RWPE2 (cell line): ENCODE measurements around the gene ARAP1.

Source experiments
- ATAC-seq: fragments of 200-7000 bp; cut with Tn5 transposase; 3 replicates; pipeline ENCODE4 v1.9.1; 2021; ENCODE audit warnings: low read depth
- DNase-seq: peaks from one replicate; pipeline ENCODE4 v3.0.0-alpha.2; 2020; ENCODE audit warnings: low spot score
- H3K27ac ChIP-seq: fragments of 450-650 bp; 2 replicates; pipeline ENCODE4 v1.5.1; 2017; ENCODE audit warnings: mild to moderate bottlenecking; ENCODE audit not compliant: poor library complexity, severe bottlenecking
- H3K27me3 ChIP-seq: fragments of 250-450 bp; sonication (Bioruptor Pico); 2 replicates; pipeline ENCODE4 v1.5.1; 2021; ENCODE audit warnings: mild to moderate bottlenecking, moderate library complexity; ENCODE audit not compliant: insufficient read depth, poor library complexity, severe bottlenecking
- H3K36me3 ChIP-seq: fragments of 250-450 bp; sonication (Bioruptor Pico); 2 replicates; pipeline ENCODE4 v1.5.1; 2020; ENCODE audit warnings: low read depth, mild to moderate bottlenecking, moderate library complexity
- H3K4me1 ChIP-seq: fragments of 250-450 bp; sonication (Bioruptor Pico); 2 replicates; pipeline ENCODE4 v1.5.1; 2021; ENCODE audit warnings: mild to moderate bottlenecking, moderate library complexity; ENCODE audit not compliant: insufficient read depth, poor library complexity, severe bottlenecking
- H3K4me3 ChIP-seq: fragments of 250-450 bp; sonication (Bioruptor Pico); 2 replicates; pipeline ENCODE4 v1.5.1; 2021; ENCODE audit warnings: mild to moderate bottlenecking, moderate library complexity; ENCODE audit not compliant: severe bottlenecking
- H3K9me3 ChIP-seq: fragments of 250-450 bp; sonication (Bioruptor Pico); 2 replicates; pipeline ENCODE4 v1.5.1; 2021; ENCODE audit warnings: mild to moderate bottlenecking, moderate library complexity; ENCODE audit not compliant: severe bottlenecking
- CTCF ChIP-seq: fragments of 450-650 bp; IDR thresholded peaks from one replicate; pipeline ENCODE4 v1.5.1; 2017; ENCODE audit warnings: mild to moderate bottlenecking, moderate library complexity; ENCODE audit not compliant: poor library complexity, severe bottlenecking

Gene ARAP1

GRCh38 chr11:72741429-72741833 is 10.8 kb downstream of the ARAP1 start:
- ATAC-seq (peak; percentile 75), DNase-seq (no peak)
- TF ChIP-seq CTCF: peak; percentile 5
- H3K27ac ChIP-seq: peak overlapping the region; percentile 66
- H3K4me1 ChIP-seq: peaks cover 60% of the 10 kb centered on the region
- no peak overlapping the region for H3K4me3 ChIP-seq
- no peaks in the 10 kb centered on the region for H3K9me3 ChIP-seq
- no peaks in the 10 kb centered on the region for H3K27me3 ChIP-seq
- no peaks in the 10 kb centered on the region for H3K36me3 ChIP-seq

GRCh38 chr11:72740562-72741428 is 11.4 kb downstream of the ARAP1 start:
- no peak for DNase-seq
- no peak for TF ChIP-seq CTCF
- H3K9me3 ChIP-seq: no peaks in the 10 kb centered on the region
- H3K36me3 ChIP-seq: no peaks in the 10 kb centered on the region
- peaks cover 66% of the 10 kb centered on the region for H3K4me1 ChIP-seq
- no peak overlapping the region for H3K4me3 ChIP-seq
- peak overlapping the region; percentile 66 for H3K27ac ChIP-seq
- peak; percentile 13; the same call in 2 of the 3 replicates for ATAC-seq
- no peaks in the 10 kb centered on the region for H3K27me3 ChIP-seq

GRCh38 chr11:72740060-72740424 is 12.2 kb downstream of the ARAP1 start:
- DNase-seq (no peak), ATAC-seq (no peak)

DNA sequence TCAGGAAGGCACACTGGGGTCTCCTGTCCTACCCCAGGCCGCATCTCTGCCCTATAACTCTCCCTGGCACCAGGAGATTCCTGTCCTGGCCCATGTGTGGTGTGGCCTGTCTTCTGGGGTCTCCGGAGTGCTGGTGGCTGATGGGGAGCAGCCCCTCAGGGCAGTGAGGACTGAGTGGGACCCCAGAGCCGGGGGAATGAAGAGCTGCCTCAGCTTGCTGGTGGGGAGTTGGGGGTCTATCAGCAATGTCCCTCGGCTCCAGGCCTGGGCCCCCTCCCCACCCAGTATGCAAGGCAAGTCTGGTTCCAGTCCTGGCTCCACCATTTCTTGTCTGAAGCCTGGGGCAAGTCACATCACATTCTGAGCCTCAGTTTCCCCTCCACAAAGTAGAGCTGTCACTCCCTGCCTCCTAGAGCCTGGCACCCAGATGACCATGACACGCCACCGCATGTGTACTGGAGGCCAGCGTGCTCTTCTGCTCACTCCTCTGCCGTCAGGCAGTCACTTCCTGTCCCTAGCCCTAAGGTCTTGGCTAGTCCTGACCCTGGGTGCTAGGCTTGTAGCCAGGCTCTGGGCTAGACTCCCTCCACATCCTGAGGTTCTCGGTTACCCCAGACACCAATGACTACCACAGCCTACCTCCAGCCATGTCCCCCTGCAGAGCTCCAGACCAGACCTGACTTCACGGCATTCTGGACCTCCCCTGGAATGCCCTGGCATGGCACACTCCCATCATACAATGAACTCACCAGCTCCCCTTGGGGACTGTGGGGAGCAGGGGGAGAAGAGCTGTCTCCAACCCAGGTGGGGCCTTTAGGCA is 12.8 kb downstream of the ARAP1 start:
- Histone ChIP-seq H3K27ac (peak overlapping the region; percentile 66), H3K9me3 (no peaks in the 10 kb centered on the region), H3K4me1 (peaks cover 71% of the 10 kb centered on the region), H3K4me3 (no peak overlapping the region), H3K36me3 (no peaks in the 10 kb centered on the region), H3K27me3 (no peaks in the 10 kb centered on the region)
- DNase-seq (no peak), ATAC-seq (no peak)
- no peak for TF ChIP-seq CTCF

More at GRCh38 chr11:72740060-72740424, 12.2 kb downstream of the ARAP1 start:
- Histone ChIP-seq H3K4me3 (no peak overlapping the region), H3K27ac (peak overlapping the region; percentile 66), H3K4me1 (peaks cover 71% of the 10 kb centered on the region), H3K27me3 (no peaks in the 10 kb centered on the region), H3K9me3 (no peaks in the 10 kb centered on the region), H3K36me3 (no peaks in the 10 kb centered on the region)
- no peak for TF ChIP-seq CTCF
